SK-MEL-5 (cell line): ENCODE data around the gene MFAP2. TPM values are rescaled to one million over a fixed set of nuclear protein-coding genes. Genes with fewer than 3 reads are reported as not detected.
A peak's percentile ranks its signal among the peaks of the same experiment; 100 is the strongest.
"Not testable (repeated sequence)": the region's sequence is repeated elsewhere in the genome, so short reads cannot be mapped to it uniquely, and the experiment has no call there.

Experiments
- DNase-seq: peaks from one replicate; pipeline ENCODE4 v3.0.0-alpha.2; 2016; ENCODE audit warnings: low read depth, low spot score
- in situ Hi-C: cut with HindIII; loops from 2 replicates; pipeline ENCODE4 v1.10.0; 2016; ENCODE audit warnings: low sequenced_read_pairs, high pct_unique_total_duplicates, low pct_unique_long_range_greater_than_20kb
- total RNA-seq: library from RNA; depleted of rRNA; stranded (reverse); fragments of >200 nt; shearing (Covaris generic); gene quantifications from 2 replicates; pipeline ENCODE4 v1.2.3, GENCODE V29; 2014

MFAP2 gene
- total RNA-seq, 1 experiment from 2014 or later: 0.40 TPM

- in situ Hi-C loops: no loop called here
These were observed 8.9 kb downstream of the MFAP2 start for GRCh38 chr1:16971341-16972188.

DNA sequence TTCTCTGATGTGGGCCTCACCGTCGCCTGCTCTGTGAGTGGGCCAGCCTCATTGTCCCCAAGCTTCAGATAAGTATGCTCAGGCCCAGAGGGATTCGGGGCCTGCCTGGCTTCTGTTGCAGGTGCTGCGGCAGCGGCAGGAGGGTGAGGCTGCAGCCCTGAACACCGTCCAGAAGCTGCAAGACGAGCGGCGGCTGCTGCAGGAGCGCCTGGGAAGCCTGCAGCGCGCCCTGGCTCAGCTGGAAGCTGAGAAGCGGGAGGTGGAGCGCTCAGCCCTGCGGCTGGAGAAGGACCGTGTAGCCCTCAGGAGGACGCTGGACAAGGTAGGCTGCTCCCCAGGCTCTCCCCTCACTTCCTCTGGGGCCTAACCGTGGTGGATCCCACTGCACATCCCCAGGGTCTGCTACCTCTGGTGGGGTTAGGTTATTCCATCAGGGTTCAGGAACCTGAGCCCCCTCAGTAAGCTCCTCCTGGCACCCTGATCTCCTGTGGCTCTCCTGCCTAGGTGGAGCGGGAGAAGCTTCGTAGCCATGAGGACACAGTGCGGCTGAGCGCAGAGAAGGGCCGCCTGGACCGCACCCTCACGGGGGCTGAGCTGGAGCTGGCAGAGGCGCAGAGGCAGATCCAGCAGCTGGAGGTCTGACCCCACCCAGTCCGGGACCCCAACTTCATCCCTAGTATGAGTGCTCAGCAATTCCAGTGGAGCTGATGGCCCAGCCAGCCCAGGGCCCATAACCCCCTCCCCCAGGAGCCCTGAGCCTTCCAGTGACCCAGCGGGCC is 10.1 kb downstream of the MFAP2 start:
- no peak for DNase-seq
- in situ Hi-C loops: no loop called here

More at GRCh38 chr1:16971341-16972188, 8.9 kb downstream of the MFAP2 start:
- DNase-seq: peak; percentile 34

- in situ Hi-C loops: no loop called here
- no peak for DNase-seq
These were observed 10.8 kb downstream of the MFAP2 start for GRCh38 chr1:16969651-16970050.

DNA sequence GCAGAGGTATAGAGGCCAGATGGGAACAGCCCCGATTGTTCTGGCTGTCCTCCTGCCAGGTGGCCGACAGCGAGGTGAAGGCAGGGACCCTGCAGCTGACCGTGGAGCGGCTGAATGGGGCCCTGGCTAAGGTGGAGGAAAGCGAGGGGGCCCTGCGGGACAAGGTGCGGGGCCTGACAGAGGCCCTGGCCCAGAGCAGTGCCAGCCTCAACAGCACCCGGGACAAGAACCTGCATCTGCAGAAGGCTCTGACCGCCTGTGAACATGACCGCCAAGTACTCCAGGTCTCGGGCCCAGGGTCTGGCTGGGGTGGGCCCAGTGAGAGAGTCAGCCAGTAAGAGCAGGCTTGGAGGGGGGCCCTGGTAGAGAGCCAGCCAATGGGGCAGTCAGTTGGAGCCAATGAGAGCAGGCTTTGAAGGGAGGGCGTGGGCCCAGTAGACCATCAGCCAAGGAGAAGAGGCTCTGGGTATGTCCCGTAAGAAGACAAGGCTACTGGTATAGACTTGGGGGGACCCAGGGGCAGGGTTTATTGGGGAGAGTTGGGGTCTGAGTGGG is 11.3 kb downstream of the MFAP2 start:
- in situ Hi-C loops: no loop called here
- DNase-seq: no peak

- in situ Hi-C loops: no loop called here
- no peak for DNase-seq
These were observed 12.0 kb downstream of the MFAP2 start for GRCh38 chr1:16968372-16968771.

GRCh38 chr1:16967962-16968361 is 12.5 kb downstream of the MFAP2 start:
- DNase-seq: no peak
- in situ Hi-C loops: no loop called here

DNA sequence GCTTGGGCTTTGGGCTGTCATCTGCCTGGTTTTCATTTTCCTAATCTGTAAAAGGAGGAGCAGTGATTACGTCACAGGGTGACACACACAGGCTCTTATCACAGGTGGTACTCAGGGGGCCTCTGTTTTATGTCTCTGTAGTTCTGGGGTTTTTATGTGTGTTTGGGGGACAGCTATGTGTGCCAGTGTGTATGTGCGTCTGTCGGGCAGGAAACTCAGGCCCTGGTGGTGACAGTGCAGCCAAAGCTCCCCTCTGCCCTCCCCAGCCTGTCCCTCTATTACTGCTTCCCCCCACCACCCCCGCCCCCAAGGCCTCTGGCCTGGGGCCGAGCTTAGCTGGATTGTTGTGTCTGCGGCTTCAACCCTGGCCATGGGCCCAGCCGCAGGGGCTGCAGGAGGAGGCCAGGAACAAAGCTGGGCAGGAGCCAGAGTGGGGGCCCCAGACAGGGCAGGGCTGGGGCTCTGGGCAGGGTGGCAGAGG is 13.3 kb downstream of the MFAP2 start:
- in situ Hi-C loops: no loop called here
- DNase-seq: no peak

- no peak for DNase-seq
- in situ Hi-C loops: no loop called here
These were observed 14.1 kb downstream of the MFAP2 start for GRCh38 chr1:16966282-16966681.

GRCh38 chr1:16965486-16966067 is 14.8 kb downstream of the MFAP2 start:
- in situ Hi-C loops: no loop called here

DNA sequence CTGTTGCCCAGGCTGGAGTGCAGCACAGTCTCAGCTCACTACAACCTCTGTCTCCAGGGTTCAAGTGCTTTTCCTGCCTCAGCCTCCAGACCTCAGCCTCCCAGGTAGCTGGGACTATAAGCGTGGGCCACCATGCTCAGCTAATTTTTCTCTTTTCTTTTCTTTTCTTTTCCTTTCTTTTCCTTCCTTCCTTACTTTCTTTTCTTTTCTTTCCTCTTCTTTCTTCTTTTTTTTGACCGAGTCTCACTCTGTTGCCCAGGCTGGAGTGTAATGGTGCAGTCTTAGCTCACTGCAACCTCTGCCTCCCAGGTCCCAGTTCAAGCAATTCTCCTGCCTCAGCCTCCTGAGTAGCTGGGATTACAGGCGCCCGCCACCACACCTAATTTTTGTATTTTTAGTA is 16.3 kb downstream of the MFAP2 start:
- DNase-seq, in situ Hi-C loops: not testable (repeated sequence)

More at GRCh38 chr1:16965486-16966067, 14.8 kb downstream of the MFAP2 start:
- DNase-seq: no peak

DNA sequence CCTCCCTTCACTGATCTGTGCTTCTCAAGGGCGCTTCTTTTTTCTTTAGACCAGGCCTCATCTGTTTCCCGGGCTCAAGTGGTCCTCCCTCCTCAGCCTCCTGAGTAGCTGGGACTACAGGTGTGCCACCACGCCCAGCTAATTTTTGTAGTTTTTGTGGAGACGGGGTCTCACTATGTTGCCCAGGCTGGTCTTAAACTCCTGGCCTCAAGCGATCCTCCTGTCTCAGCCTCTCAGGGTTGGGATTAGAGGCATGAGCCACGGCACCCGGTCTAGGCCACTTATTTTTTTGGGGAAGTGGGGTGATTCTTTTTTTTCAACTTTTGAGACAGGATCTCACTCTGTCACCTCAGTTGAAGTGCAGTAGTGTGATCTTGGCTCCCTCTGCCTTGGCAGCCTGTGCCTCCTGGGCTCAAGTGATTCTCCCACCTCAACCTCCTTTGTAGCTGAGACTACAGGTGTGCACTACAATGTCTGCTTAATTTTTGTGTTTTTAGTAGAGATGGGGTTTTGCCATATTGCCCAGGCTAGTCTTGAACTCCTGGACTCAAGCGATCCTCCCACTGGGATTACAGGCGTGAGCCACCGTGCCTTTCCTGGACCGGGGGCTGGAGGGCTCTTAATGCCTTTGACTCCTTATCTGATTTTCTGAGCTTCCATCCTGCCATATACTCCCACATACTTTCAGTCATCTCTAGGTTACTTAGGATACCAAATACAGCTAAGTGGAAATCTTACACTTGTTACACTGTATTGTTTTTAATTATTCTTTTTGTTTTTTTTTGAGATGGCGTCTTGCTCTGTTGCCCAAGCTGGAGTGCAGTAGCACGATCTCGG is 18.9 kb downstream of the MFAP2 start:
- in situ Hi-C loops: no loop called here
- DNase-seq: no peak

DNA sequence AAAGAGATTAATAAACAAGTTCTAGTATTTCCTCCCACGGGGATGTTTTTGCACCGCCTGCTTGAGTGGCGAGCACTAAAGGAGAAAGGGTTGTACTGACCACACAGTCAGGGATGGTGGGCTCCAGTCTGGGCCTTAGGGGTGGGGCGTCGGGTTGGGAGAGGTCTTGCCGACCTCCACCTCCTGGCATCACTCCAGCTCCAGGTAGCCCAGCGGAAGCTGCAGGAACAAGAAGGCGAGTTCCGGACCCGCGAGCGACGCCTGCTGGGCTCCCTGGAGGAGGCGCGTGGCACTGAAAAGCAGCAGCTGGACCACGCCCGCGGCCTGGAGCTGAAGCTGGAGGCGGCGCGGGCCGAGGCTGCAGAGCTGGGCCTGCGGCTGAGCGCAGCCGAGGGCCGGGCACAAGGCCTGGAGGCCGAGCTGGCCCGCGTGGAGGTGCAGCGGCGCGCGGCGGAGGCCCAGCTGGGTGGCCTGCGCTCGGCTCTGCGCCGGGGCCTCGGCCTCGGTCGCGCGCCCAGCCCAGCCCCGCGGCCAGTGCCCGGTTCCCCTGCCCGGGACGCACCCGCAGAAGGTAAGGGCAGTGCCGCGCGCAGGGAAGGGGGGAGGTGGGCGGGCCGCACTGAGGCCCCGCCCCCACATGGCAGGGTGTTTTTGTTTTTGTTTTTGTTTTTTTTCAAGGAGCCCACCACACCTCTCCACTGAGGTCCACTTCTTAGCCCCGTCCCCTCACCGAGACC is 19.7 kb downstream of the MFAP2 start:
- no peak for DNase-seq
- in situ Hi-C loops: no loop called here

DNA sequence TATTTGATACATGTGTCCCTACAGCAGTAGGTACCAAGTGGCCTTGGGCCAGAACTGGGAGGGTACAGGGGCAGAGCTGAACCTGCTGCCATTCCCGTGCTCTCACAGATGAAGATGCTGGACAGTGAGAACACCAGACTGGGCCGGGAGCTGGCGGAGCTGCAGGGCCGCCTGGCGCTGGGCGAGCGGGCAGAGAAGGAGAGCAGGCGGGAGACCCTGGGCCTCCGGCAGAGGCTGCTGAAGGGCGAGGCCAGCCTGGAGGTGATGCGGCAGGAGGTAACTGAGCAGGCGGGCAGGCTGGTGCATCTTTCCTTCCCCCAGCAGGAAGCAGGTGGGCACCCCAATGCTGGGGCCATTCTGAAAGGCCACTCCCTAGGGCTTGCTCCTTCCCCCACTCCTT is 21.9 kb downstream of the MFAP2 start:
- no peak for DNase-seq
- in situ Hi-C loops: no loop called here

DNA sequence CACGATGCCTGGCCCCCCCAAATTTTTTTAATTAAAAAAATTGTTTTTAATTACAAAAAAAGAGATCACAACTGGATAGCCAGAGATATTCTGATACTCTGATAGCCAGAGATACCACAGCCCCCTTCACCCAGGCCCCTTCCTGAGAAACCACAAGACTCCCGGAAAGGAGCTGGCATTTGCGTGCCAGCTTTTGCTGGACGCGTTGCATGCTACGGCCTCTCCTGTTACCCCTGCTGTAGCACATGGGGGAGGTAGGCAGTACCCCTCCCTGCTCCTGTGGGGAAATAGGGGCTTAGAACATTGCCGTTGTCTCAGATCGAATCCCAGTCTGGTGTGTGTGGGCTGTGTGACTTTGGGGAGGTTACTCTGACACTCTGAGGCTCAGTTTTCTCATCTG is 22.7 kb downstream of the MFAP2 start:
- in situ Hi-C loops: no loop called here
- no peak for DNase-seq

GRCh38 chr1:16956775-16957174 is 23.6 kb downstream of the MFAP2 start:
- no peak for DNase-seq
- in situ Hi-C loops: no loop called here

GRCh38 chr1:16955186-16955585 is 25.2 kb downstream of the MFAP2 start:
- in situ Hi-C loops: no loop called here
- no peak for DNase-seq

- DNase-seq: no peak
- in situ Hi-C loops: no loop called here
These were observed 25.8 kb downstream of the MFAP2 start for GRCh38 chr1:16954579-16954978.
